H9 (cell line): ENCODE data around the gene EED. TPM values are rescaled to one million over a fixed set of nuclear protein-coding genes. Genes with fewer than 3 reads are reported as not detected.
A peak's percentile ranks its signal among the peaks of the same experiment; 100 is the strongest.

Experiments used
- DNase-seq: peaks from one replicate; pipeline ENCODE4 v3.0.0-alpha.2; 2017
- H2AFZ ChIP-seq: one replicate; pipeline ENCODE4 v1.6.1; 2013; ENCODE audit warnings: mild to moderate bottlenecking, low read length, control low read depth, moderate library complexity
- H2AK5ac ChIP-seq: 2 replicates; pipeline ENCODE4 v1.6.1; 2013; ENCODE audit warnings: low read length, control low read depth, mixed read lengths; ENCODE audit not compliant: insufficient read length
- H2BK120ac ChIP-seq: one replicate; pipeline ENCODE4 v1.6.1; 2013; ENCODE audit warnings: low read depth, mild to moderate bottlenecking, low read length, control low read depth, inconsistent platforms; ENCODE audit not compliant: poor library complexity, severe bottlenecking
- H2BK12ac ChIP-seq: 2 replicates; pipeline ENCODE4 v1.6.1; 2013; ENCODE audit warnings: low read length, control low read depth, mixed read lengths, low read depth; ENCODE audit not compliant: insufficient read length
- H2BK15ac ChIP-seq: 2 replicates; pipeline ENCODE4 v1.6.1; 2013; ENCODE audit warnings: low read depth, low read length, control low read depth
- H2BK20ac ChIP-seq: one replicate; pipeline ENCODE4 v1.6.1; 2013; ENCODE audit warnings: low read depth, mild to moderate bottlenecking, low read length, control low read depth, inconsistent platforms; ENCODE audit not compliant: poor library complexity, severe bottlenecking
- H2BK5ac ChIP-seq: 2 replicates; pipeline ENCODE4 v1.6.1; 2013; ENCODE audit warnings: low read length, control low read depth, mixed read lengths; ENCODE audit not compliant: insufficient read length
- H3K14ac ChIP-seq: 2 replicates; pipeline ENCODE4 v1.6.1; 2013; ENCODE audit warnings: low read length, control low read depth; ENCODE audit not compliant: insufficient read depth
- H3K18ac ChIP-seq: 2 replicates; pipeline ENCODE4 v1.6.1; 2013; ENCODE audit warnings: low read depth, mild to moderate bottlenecking, mixed read lengths, low read length, control low read depth; ENCODE audit not compliant: insufficient read length
- H3K23ac ChIP-seq: 2 replicates; pipeline ENCODE4 v1.6.1; 2013; ENCODE audit warnings: low read length, control low read depth, mixed read lengths, low read depth; ENCODE audit not compliant: insufficient read length
- H3K23me2 ChIP-seq: 2 replicates; pipeline ENCODE4 v1.6.1; 2013; ENCODE audit warnings: low read depth, mild to moderate bottlenecking, mixed read lengths, low read length, control low read depth; ENCODE audit not compliant: insufficient read length, poor library complexity, severe bottlenecking
- H3K27ac ChIP-seq: 2 replicates; pipeline ENCODE4 v1.5.1; 2013; ENCODE audit warnings: low read length, control low read depth, mixed read lengths, low read depth; ENCODE audit not compliant: insufficient read length
- H3K27me3 ChIP-seq: 2 replicates; pipeline ENCODE4 v1.6.1; 2013; ENCODE audit warnings: low read length, control low read depth, inconsistent platforms; ENCODE audit not compliant: insufficient read depth
- H3K4ac ChIP-seq: 2 replicates; pipeline ENCODE4 v1.6.1; 2013; ENCODE audit warnings: low read depth, mild to moderate bottlenecking, control low read depth, inconsistent platforms, low read length, moderate library complexity
- H3K4me1 ChIP-seq: 2 replicates; pipeline ENCODE4 v1.6.1; 2013; ENCODE audit warnings: low read length, control low read depth, inconsistent platforms; ENCODE audit not compliant: insufficient read depth
- H3K4me2 ChIP-seq: 2 replicates; pipeline ENCODE4 v1.6.1; 2013; ENCODE audit warnings: low read length, control low read depth, mixed read lengths; ENCODE audit not compliant: insufficient read length, insufficient read depth
- H3K56ac ChIP-seq: 2 replicates; pipeline ENCODE4 v1.6.1; 2013; ENCODE audit warnings: low read depth, mild to moderate bottlenecking, mixed read lengths, low read length, control low read depth; ENCODE audit not compliant: insufficient read length
- H3K79me1 ChIP-seq: 2 replicates; pipeline ENCODE4 v1.6.1; 2013; ENCODE audit warnings: low read depth, mild to moderate bottlenecking, moderate library complexity, low read length, control low read depth, inconsistent platforms; ENCODE audit not compliant: insufficient read depth, poor library complexity, severe bottlenecking
- H3K79me2 ChIP-seq: 2 replicates; pipeline ENCODE4 v1.6.1; 2013; ENCODE audit warnings: low read length, control low read depth, inconsistent platforms; ENCODE audit not compliant: insufficient read depth
- H3K9ac ChIP-seq: 2 replicates; pipeline ENCODE4 v1.6.1; 2013; ENCODE audit warnings: low read length, control low read depth, mixed read lengths; ENCODE audit not compliant: insufficient read length; ENCODE audit errors: extremely low read depth
- H3K9me3 ChIP-seq: one replicate; pipeline ENCODE4 v1.6.1; 2013; ENCODE audit warnings: low read depth, low read length, inconsistent platforms; ENCODE audit not compliant: control insufficient read depth
- H3T11ph ChIP-seq: one replicate; pipeline ENCODE4 v1.6.1; 2013; ENCODE audit warnings: mild to moderate bottlenecking, low read length, control low read depth, inconsistent platforms
- H4K20me1 ChIP-seq: one replicate; pipeline ENCODE4 v1.6.1; 2013; ENCODE audit not compliant: control insufficient read depth, insufficient read length, insufficient read depth
- H4K5ac ChIP-seq: 2 replicates; pipeline ENCODE4 v1.6.1; 2013; ENCODE audit warnings: low read depth, mild to moderate bottlenecking, mixed read lengths, low read length, control low read depth; ENCODE audit not compliant: insufficient read length
- H4K8ac ChIP-seq: replicated peaks from 2 replicates; pipeline ENCODE4 v1.6.1; 2013; ENCODE audit warnings: low read length, control low read depth, mixed read lengths, low read depth; ENCODE audit not compliant: insufficient read length
- H4K91ac ChIP-seq: 2 replicates; pipeline ENCODE4 v1.6.1; 2013; ENCODE audit warnings: low read depth, mild to moderate bottlenecking, moderate library complexity, mixed read lengths, low read length, control low read depth; ENCODE audit not compliant: insufficient read length
- H3K27ac Mint-ChIP-seq, 3 experiments: 2 replicates in 2 of 3; 3 replicates in 1 of 3; pipeline ENCODE4 v1.8.0; 2020 to 2021; ENCODE audit warnings: mixed read lengths in 3 of 3, mild to moderate bottlenecking in 1 of 3, moderate library complexity in 1 of 3
- H3K27me3 Mint-ChIP-seq: 2 replicates; pipeline ENCODE4 v1.8.0; 2021; ENCODE audit warnings: low read depth, mild to moderate bottlenecking, moderate library complexity, mixed read lengths
- H3K36me3 Mint-ChIP-seq, 3 experiments: 2 replicates in 2 of 3; 3 replicates in 1 of 3; pipeline ENCODE4 v1.8.0; 2020 to 2021; ENCODE audit warnings: low read depth in 3 of 3, mixed read lengths in 3 of 3; ENCODE audit not compliant: insufficient read depth in 1 of 3
- H3K4me1 Mint-ChIP-seq, 2 experiments: 2 replicates each; pipeline ENCODE4 v1.8.0; 2020; ENCODE audit warnings: mixed read lengths in 2 of 2
- H3K4me3 Mint-ChIP-seq, 2 experiments: 2 replicates in 1 of 2; 3 replicates in 1 of 2; pipeline ENCODE4 v1.8.0; 2020 to 2021; ENCODE audit warnings: mild to moderate bottlenecking in 2 of 2, mixed read lengths in 2 of 2, moderate library complexity in 1 of 2
- H3K9me3 Mint-ChIP-seq, 2 experiments: 2 replicates in 1 of 2; 3 replicates in 1 of 2; pipeline ENCODE4 v1.8.0; 2020; ENCODE audit warnings: mild to moderate bottlenecking in 2 of 2, mixed read lengths in 2 of 2, moderate library complexity in 1 of 2
- WGBS: extraction: QIAGEN DNeasy Blood & Tissue Kit; methylation state at CpG from one replicate; pipeline ENCODE4 v1.1.7; 2013; ENCODE audit warnings: missing lambda C conversion rate, low lambda C conversion rate, mixed read lengths; ENCODE audit not compliant: insufficient read length; ENCODE audit errors: extremely low coverage; 5-methylcytosine and 5-hydroxymethylcytosine counted together
- total RNA-seq: library from RNA; stranded (reverse); gene quantifications from 2 replicates; pipeline ENCODE4 v1.2.1, GENCODE V29; 2021
- TF ChIP-seq, protein P1 (sequence below): fragments of 200-600 bp; sonication (generic); conservative IDR thresholded peaks from 3 replicates; pipeline ENCODE4 v1.8.0; 2021; ENCODE audit warnings: antibody characterized with exemption, mild to moderate bottlenecking

Gene EED
- total RNA-seq, 1 experiment from 2014 or later, result 34.1 TPM

DNA sequence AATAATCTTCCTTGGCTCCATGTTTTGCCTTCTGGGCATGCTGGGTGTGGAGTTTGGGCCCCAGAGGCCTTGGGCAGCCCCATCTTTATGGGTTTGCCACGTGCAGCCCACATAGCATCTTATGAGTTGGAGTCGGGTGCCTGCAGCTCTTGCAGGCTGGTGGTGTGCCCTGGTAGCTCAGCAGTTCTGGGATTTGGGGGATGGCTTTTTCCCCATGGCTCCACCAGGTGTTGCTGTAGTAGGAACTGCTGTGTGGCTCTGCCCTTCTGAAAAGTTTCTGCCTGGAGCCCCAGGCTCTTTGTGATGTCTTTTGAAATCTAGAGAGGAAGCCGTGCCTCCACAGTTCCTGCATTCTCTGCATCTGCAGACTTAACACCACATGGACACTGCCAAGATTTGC, 16.8 kb downstream of the EED start:
- Histone ChIP-seq H3K79me1 (no peaks in the 10 kb centered on the region), H3K4me2 (no peak overlapping the region), H3K9me3 (no peaks in the 10 kb centered on the region), H4K5ac (no peak overlapping the region), H4K20me1 (no peaks in the 10 kb centered on the region), H3K23me2 (no peaks in the 10 kb centered on the region), H4K91ac (no peak overlapping the region), H2AK5ac (no peak overlapping the region), H3K27ac (no peak overlapping the region), H3K9ac (no peak overlapping the region), H3K23ac (no peak overlapping the region), H3K18ac (no peak overlapping the region), H3K79me2 (no peaks in the 10 kb centered on the region), H2AFZ (no peak overlapping the region), H2BK5ac (no peak overlapping the region), H3K4me1 (no peaks in the 10 kb centered on the region), H3K14ac (no peak overlapping the region), H2BK20ac (no peak overlapping the region), H4K8ac (no peak overlapping the region), H3K4ac (no peak overlapping the region), H3K56ac (no peak overlapping the region), H2BK15ac (no peak overlapping the region), H2BK12ac (no peak overlapping the region), H2BK120ac (no peak overlapping the region), H3K27me3 (no peaks in the 10 kb centered on the region), H3T11ph (no peak overlapping the region)
- Mint-ChIP-seq H3K4me3 (no peak overlapping the region), H3K27me3 (no peaks in the 10 kb centered on the region), H3K27ac (peak overlapping the region in 1 of 3 experiments; percentile 79; a peak in 2 of 7 replicates), H3K4me1 (peaks cover 0 to 2% of the 10 kb centered on the region in 2 experiments; a peak in 1 of 4 replicates), H3K9me3 (no peaks in the 10 kb centered on the region; a peak in 1 of 5 replicates), H3K36me3 (peaks cover 20 to 47% (median 38%) of the 10 kb centered on the region in 3 experiments)
- TF ChIP-seq, protein P1, sequence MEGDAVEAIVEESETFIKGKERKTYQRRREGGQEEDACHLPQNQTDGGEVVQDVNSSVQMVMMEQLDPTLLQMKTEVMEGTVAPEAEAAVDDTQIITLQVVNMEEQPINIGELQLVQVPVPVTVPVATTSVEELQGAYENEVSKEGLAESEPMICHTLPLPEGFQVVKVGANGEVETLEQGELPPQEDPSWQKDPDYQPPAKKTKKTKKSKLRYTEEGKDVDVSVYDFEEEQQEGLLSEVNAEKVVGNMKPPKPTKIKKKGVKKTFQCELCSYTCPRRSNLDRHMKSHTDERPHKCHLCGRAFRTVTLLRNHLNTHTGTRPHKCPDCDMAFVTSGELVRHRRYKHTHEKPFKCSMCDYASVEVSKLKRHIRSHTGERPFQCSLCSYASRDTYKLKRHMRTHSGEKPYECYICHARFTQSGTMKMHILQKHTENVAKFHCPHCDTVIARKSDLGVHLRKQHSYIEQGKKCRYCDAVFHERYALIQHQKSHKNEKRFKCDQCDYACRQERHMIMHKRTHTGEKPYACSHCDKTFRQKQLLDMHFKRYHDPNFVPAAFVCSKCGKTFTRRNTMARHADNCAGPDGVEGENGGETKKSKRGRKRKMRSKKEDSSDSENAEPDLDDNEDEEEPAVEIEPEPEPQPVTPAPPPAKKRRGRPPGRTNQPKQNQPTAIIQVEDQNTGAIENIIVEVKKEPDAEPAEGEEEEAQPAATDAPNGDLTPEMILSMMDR, result peak; percentile 30; the same call in 1 of the 3 replicates
- WGBS, result no CpG with 5 or more reads among the region's 3 CpGs
- DNase-seq, result peak; percentile 55
